PC-9 (cell line): ENCODE data around the gene TYROBP. TPM values are rescaled to one million over a fixed set of nuclear protein-coding genes. Genes with fewer than 3 reads are reported as not detected.
A peak's percentile ranks its signal among the peaks of the same experiment; 100 is the strongest.

Source experiments
- BruUV-seq: library from RNA; stranded (reverse); fragments of 400-500 nt; replicated peaks from 2 replicates; lab custom pipeline; 2021; lab: Mats Ljungman, UMichigan
- CTCF ChIA-PET: fragments of 300-600 bp; sonication (Branson Sonifier 250); formaldehyde crosslinking; loops from one replicate; lab custom pipeline; 2022; ENCODE audit warnings: antibody characterized with exemption; lab: Charles Lee
- POLR2A ChIA-PET: fragments of 300-600 bp; sonication (Branson Sonifier 250); formaldehyde crosslinking; loops from one replicate; lab custom pipeline; 2022; ENCODE audit warnings: antibody characterized with exemption; ENCODE audit not compliant: unreplicated experiment; lab: Charles Lee
- DNase-seq, 2 experiments: peaks; one replicate each; pipeline versions ENCODE4 v3.0.0 to v3.0.0-alpha.2; 2015 to 2022; ENCODE audit warnings: mixed read lengths in 1 of 2
- H2AFZ ChIP-seq: fragments of 200-600 bp; sonication (generic); 2 replicates; pipeline ENCODE4 v1.8.1; 2017; ENCODE audit warnings: antibody characterized with exemption
- H3F3A ChIP-seq: fragments of 200-600 bp; sonication (generic); 2 replicates; pipeline ENCODE4 v1.8.1; 2017; ENCODE audit warnings: antibody characterized with exemption, mild to moderate bottlenecking, low read depth; ENCODE audit not compliant: insufficient read depth
- H3K27ac ChIP-seq: fragments of 200-600 bp; sonication (generic); 2 replicates; pipeline ENCODE4 v1.6.1; 2016; ENCODE audit warnings: mixed run types
- H3K27me3 ChIP-seq: fragments of 200-600 bp; sonication (generic); 2 replicates; pipeline ENCODE4 v1.6.1; 2016; ENCODE audit warnings: low read depth, mixed run types; ENCODE audit not compliant: insufficient read depth
- H3K36me3 ChIP-seq: fragments of 200-600 bp; sonication (generic); 2 replicates; pipeline ENCODE4 v1.6.1; 2016; ENCODE audit warnings: low read depth, mixed run types
- H3K4me1 ChIP-seq: fragments of 200-600 bp; sonication (generic); replicated peaks from 2 replicates; pipeline ENCODE4 v1.6.1; 2016; ENCODE audit warnings: mixed run types; ENCODE audit not compliant: insufficient read depth
- H3K4me2 ChIP-seq: fragments of 200-600 bp; sonication (generic); 2 replicates; pipeline ENCODE4 v1.6.1; 2017; ENCODE audit warnings: mixed run types
- H3K4me3 ChIP-seq: fragments of 200-600 bp; sonication (generic); 2 replicates; pipeline ENCODE4 v1.6.1; 2016; ENCODE audit warnings: mixed run types
- H3K79me2 ChIP-seq: fragments of 200-600 bp; sonication (generic); 2 replicates; pipeline ENCODE4 v1.6.1; 2017; ENCODE audit warnings: low read depth, mixed run types
- H3K9me2 ChIP-seq: fragments of 200-600 bp; sonication (generic); 2 replicates; pipeline ENCODE4 v1.8.1; 2017; ENCODE audit warnings: mild to moderate bottlenecking; ENCODE audit not compliant: insufficient read depth
- H3K9me3 ChIP-seq: fragments of 200-600 bp; sonication (generic); 2 replicates; pipeline ENCODE4 v1.8.1; 2016; ENCODE audit warnings: low read depth; ENCODE audit not compliant: insufficient read depth
- H4K20me1 ChIP-seq: fragments of 200-600 bp; sonication (generic); 2 replicates; pipeline ENCODE4 v1.8.1; 2017; ENCODE audit not compliant: insufficient read depth
- EZH2 ChIP-seq: fragments of 200-600 bp; sonication (generic); IDR thresholded peaks from 2 replicates; pipeline ENCODE4 v1.8.0; 2017; ENCODE audit warnings: antibody characterized with exemption, low read depth
- intact Hi-C: fragments of 100-400 bp; cut with micrococcal nuclease; formaldehyde crosslinking; loops from one replicate; pipeline ENCODE4 v1.10.0; 2022; ENCODE audit not compliant: unreplicated experiment
- total RNA-seq: library from RNA; stranded (reverse); gene quantifications from 2 replicates; pipeline ENCODE4 v1.2.3, GENCODE V29; 2021
- TF ChIP-seq, protein P1 (sequence below): fragments of 200-600 bp; sonication (generic); conservative IDR thresholded peaks from 2 replicates; pipeline ENCODE4 v1.6.1; 2017; ENCODE audit warnings: mixed run types, antibody characterized with exemption, mild to moderate bottlenecking, moderate library complexity

TYROBP gene
- total RNA-seq, 1 experiment from 2014 or later: not detected

GRCh38 chr19:35883882-35884281 lies 24.2 kb downstream of the TYROBP start:
- no peaks in the 10 kb centered on the region for H3F3A ChIP-seq
- intact Hi-C loops: no loop called here
- POLR2A ChIA-PET: no interaction called here

DNA sequence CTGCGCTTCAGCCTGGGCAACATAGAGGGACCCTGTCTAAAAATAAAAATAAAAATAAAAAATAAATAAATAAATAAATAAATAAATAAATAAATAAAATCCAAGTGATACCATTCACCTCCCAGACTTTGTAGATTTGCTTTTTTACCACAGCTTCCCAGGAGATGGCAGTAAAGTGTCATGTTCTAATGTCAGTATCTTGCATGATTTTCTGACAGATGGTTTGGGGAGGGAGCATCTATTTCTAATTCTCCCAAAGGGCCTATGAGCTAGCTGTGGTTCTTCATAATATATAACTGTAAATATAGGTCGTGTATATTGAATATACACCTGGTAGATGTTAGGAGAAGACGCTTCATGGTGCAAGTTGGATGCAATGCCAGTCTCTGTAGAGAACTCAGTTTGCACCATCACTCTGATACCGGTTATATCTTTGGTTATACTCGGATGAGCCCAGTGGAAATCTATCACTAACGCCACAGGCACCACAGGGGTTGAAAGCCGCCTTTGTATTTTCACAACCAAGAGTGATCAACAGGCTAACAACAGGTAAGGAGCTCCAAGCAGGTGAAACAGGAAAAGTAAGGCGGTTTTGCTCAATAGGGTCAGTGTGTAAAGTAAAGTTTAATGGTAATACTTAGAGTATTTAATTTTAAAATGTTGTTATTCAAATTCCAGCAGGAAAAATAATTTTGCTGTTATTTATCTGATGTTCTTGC lies 25.8 kb downstream of the TYROBP start:
- peaks cover 23% of the 10 kb centered on the region for H3K27me3 ChIP-seq
- CTCF ChIA-PET: interaction anchor here (2.1 kb wide), 1 partner anchor 49 kb away, joined by 7 read pairs; no protein-coding TSS in a partner anchor
- DNase-seq: peak in 1 of 2 experiments; percentile 33
- TF ChIP-seq EZH2: no peak
- TF ChIP-seq, protein P1, sequence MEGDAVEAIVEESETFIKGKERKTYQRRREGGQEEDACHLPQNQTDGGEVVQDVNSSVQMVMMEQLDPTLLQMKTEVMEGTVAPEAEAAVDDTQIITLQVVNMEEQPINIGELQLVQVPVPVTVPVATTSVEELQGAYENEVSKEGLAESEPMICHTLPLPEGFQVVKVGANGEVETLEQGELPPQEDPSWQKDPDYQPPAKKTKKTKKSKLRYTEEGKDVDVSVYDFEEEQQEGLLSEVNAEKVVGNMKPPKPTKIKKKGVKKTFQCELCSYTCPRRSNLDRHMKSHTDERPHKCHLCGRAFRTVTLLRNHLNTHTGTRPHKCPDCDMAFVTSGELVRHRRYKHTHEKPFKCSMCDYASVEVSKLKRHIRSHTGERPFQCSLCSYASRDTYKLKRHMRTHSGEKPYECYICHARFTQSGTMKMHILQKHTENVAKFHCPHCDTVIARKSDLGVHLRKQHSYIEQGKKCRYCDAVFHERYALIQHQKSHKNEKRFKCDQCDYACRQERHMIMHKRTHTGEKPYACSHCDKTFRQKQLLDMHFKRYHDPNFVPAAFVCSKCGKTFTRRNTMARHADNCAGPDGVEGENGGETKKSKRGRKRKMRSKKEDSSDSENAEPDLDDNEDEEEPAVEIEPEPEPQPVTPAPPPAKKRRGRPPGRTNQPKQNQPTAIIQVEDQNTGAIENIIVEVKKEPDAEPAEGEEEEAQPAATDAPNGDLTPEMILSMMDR: peak; percentile 74
- H3K4me3 ChIP-seq: no peak overlapping the region
- no TSS peak for BruUV-seq
- POLR2A ChIA-PET: interaction anchor here (0.6 kb wide), 2 partner anchors 159 to 328 kb away, joined by 3 to 17 read pairs; no protein-coding TSS in a partner anchor
- H3K9me2 ChIP-seq: no peaks in the 10 kb centered on the region
- H3F3A ChIP-seq: no peaks in the 10 kb centered on the region
- no peaks in the 10 kb centered on the region for H3K9me3 ChIP-seq
- H3K79me2 ChIP-seq: no peaks in the 10 kb centered on the region
- intact Hi-C loops: loop anchor here (1.0 kb wide), 1 partner anchor 49 kb away; no protein-coding TSS in a partner anchor
- H3K4me2 ChIP-seq: no peak overlapping the region
- H3K36me3 ChIP-seq: no peaks in the 10 kb centered on the region
- H3K4me1 ChIP-seq: no peaks in the 10 kb centered on the region
- H4K20me1 ChIP-seq: no peaks in the 10 kb centered on the region
- H3K27ac ChIP-seq: no peak overlapping the region
- no peak overlapping the region for H2AFZ ChIP-seq

More at GRCh38 chr19:35883882-35884281, 24.2 kb downstream of the TYROBP start:
- H3K9me3 ChIP-seq: no peaks in the 10 kb centered on the region
- no TSS peak for BruUV-seq
- CTCF ChIA-PET: interaction anchor here (1.1 kb wide), 1 partner anchor 47 kb away, joined by 4 read pairs; no protein-coding TSS in a partner anchor
- DNase-seq: no peak
- H3K36me3 ChIP-seq: no peaks in the 10 kb centered on the region
- H4K20me1 ChIP-seq: no peaks in the 10 kb centered on the region
- no peak overlapping the region for H3K27ac ChIP-seq
- no peak overlapping the region for H2AFZ ChIP-seq
- no peaks in the 10 kb centered on the region for H3K9me2 ChIP-seq
- H3K4me1 ChIP-seq: no peaks in the 10 kb centered on the region
- no peak overlapping the region for H3K4me3 ChIP-seq
- no peaks in the 10 kb centered on the region for H3K79me2 ChIP-seq
- no peak overlapping the region for H3K4me2 ChIP-seq
- no peak for TF ChIP-seq EZH2
- TF ChIP-seq, protein P1: no peak
- H3K27me3 ChIP-seq: peaks cover 7% of the 10 kb centered on the region; the same call in 1 of the 2 replicates

GRCh38 chr19:35879770-35880317 lies 28.3 kb downstream of the TYROBP start:
- POLR2A ChIA-PET: no interaction called here
- H3K4me3 ChIP-seq: no peak overlapping the region
- H3K9me3 ChIP-seq: no peaks in the 10 kb centered on the region
- no peaks in the 10 kb centered on the region for H3K4me1 ChIP-seq
- CTCF ChIA-PET: interaction anchor here (0.8 kb wide), 1 partner anchor 51 kb away, joined by 6 read pairs; no protein-coding TSS in a partner anchor
- DNase-seq: peak; percentile 73 to 87
- H3F3A ChIP-seq: no peaks in the 10 kb centered on the region
- H2AFZ ChIP-seq: no peak overlapping the region
- no peaks in the 10 kb centered on the region for H4K20me1 ChIP-seq
- no TSS peak for BruUV-seq
- H3K4me2 ChIP-seq: no peak overlapping the region; the same call in 1 of the 2 replicates
- peaks cover 43% of the 10 kb centered on the region for H3K27me3 ChIP-seq
- H3K27ac ChIP-seq: no peak overlapping the region
- H3K79me2 ChIP-seq: no peaks in the 10 kb centered on the region
- no peaks in the 10 kb centered on the region for H3K9me2 ChIP-seq
- intact Hi-C loops: no loop called here
- TF ChIP-seq, protein P1: no peak
- no peak for TF ChIP-seq EZH2
- no peaks in the 10 kb centered on the region for H3K36me3 ChIP-seq
